IMR-90 (cell line): ENCODE data around the gene SENP5. TPM values are rescaled to one million over a fixed set of nuclear protein-coding genes. Genes with fewer than 3 reads are reported as not detected.

Experiments used
- ATAC-seq: fragments of 200-7000 bp; cut with Tn5 transposase; 2 replicates; pipeline ENCODE4 v1.9.1; 2020; ENCODE audit warnings: low read depth, mild to moderate bottlenecking, moderate library complexity
- BruUV-seq: library from RNA; stranded (reverse); fragments of 400-500 nt; replicated peaks from 2 replicates; lab custom pipeline; 2021; lab: Mats Ljungman, UMichigan
- CTCF ChIA-PET: fragments of 300-600 bp; formaldehyde crosslinking; extraction: SDS; loops from one replicate; lab custom pipeline; 2021; ENCODE audit warnings: antibody characterized with exemption; lab: Yijun Ruan, JAX
- POLR2A ChIA-PET: fragments of 300-600 bp; sonication (Branson Sonifier 250); formaldehyde crosslinking; loops from one replicate; lab custom pipeline; 2022; ENCODE audit warnings: antibody characterized with exemption; ENCODE audit not compliant: unreplicated experiment; lab: Charles Lee
- DNase-seq: peaks from one replicate; pipeline ENCODE4 v3.0.0; 2013
- H2AFZ ChIP-seq: replicated peaks from 2 replicates; pipeline ENCODE3; 2013; ENCODE audit warnings: low read length, mild to moderate bottlenecking; ENCODE audit not compliant: poor library complexity
- H2AK5ac ChIP-seq: 2 replicates; pipeline ENCODE4 v1.6.1; 2013; ENCODE audit warnings: low read depth, low read length, inconsistent platforms
- H2AK9ac ChIP-seq: replicated peaks from 2 replicates; pipeline ENCODE3; 2013; ENCODE audit warnings: mild to moderate bottlenecking, low read depth, low read length, moderate library complexity; ENCODE audit not compliant: poor library complexity
- H2BK120ac ChIP-seq: 2 replicates; pipeline ENCODE4 v1.6.1; 2013; ENCODE audit warnings: low read depth, low read length, inconsistent platforms
- H2BK15ac ChIP-seq: 3 replicates; pipeline ENCODE4 v1.6.1; 2013; ENCODE audit warnings: low read depth, low read length, inconsistent platforms
- H2BK20ac ChIP-seq: 2 replicates; pipeline ENCODE4 v1.6.1; 2013; ENCODE audit warnings: low read depth, mild to moderate bottlenecking, inconsistent platforms, low read length, moderate library complexity
- H2BK5ac ChIP-seq: 2 replicates; pipeline ENCODE4 v1.6.1; 2013; ENCODE audit warnings: mild to moderate bottlenecking, low read depth, low read length, inconsistent platforms; ENCODE audit not compliant: poor library complexity, severe bottlenecking
- H3K14ac ChIP-seq: replicated peaks from 2 replicates; pipeline ENCODE4 v1.6.1; 2013; ENCODE audit warnings: low read depth, low read length, inconsistent platforms
- H3K18ac ChIP-seq: 2 replicates; pipeline ENCODE4 v1.6.1; 2013; ENCODE audit warnings: low read depth, low read length, control low read depth
- H3K23ac ChIP-seq: 2 replicates; pipeline ENCODE4 v1.6.1; 2013; ENCODE audit warnings: low read depth, low read length, inconsistent platforms
- H3K27ac ChIP-seq: 2 replicates; pipeline ENCODE4 v1.5.1; 2013; ENCODE audit warnings: mild to moderate bottlenecking, control low read depth, low read length; ENCODE audit not compliant: insufficient read depth
- H3K27me3 ChIP-seq: 2 replicates; pipeline ENCODE4 v1.6.1; 2013; ENCODE audit warnings: low read length; ENCODE audit not compliant: control insufficient read depth, insufficient read depth
- H3K36me3 ChIP-seq: 2 replicates; pipeline ENCODE4 v1.6.1; 2013; ENCODE audit warnings: low read length, mixed read lengths; ENCODE audit not compliant: control insufficient read depth, insufficient read depth
- H3K4ac ChIP-seq: 2 replicates; pipeline ENCODE4 v1.6.1; 2013; ENCODE audit warnings: low read depth, low read length, inconsistent platforms
- H3K4me1 ChIP-seq: 2 replicates; pipeline ENCODE4 v1.6.1; 2013; ENCODE audit warnings: low read length, mixed read lengths; ENCODE audit not compliant: control insufficient read depth, insufficient read depth
- H3K4me2 ChIP-seq: 2 replicates; pipeline ENCODE4 v1.6.1; 2013; ENCODE audit warnings: low read depth, mild to moderate bottlenecking, control low read depth, low read length, moderate library complexity
- H3K4me3 ChIP-seq: 2 replicates; pipeline ENCODE4 v1.5.1; 2013; ENCODE audit warnings: low read depth, mild to moderate bottlenecking, control low read depth, low read length, moderate library complexity; ENCODE audit not compliant: insufficient read depth
- H3K56ac ChIP-seq: 2 replicates; pipeline ENCODE4 v1.6.1; 2013; ENCODE audit warnings: low read length, inconsistent platforms; ENCODE audit not compliant: insufficient read depth; ENCODE audit errors: extremely low read depth
- H3K79me1 ChIP-seq, 2 experiments: 2 replicates each; pipeline ENCODE4 v1.6.1; 2013; ENCODE audit warnings: low read length in 2 of 2, inconsistent platforms in 1 of 2, low read depth in 1 of 2
- H3K9ac ChIP-seq: 2 replicates; pipeline ENCODE4 v1.6.1; 2013; ENCODE audit warnings: low read depth, low read length, control low read depth
- H3K9me1 ChIP-seq: 2 replicates; pipeline ENCODE4 v1.6.1; 2013; ENCODE audit warnings: low read length, inconsistent platforms; ENCODE audit not compliant: insufficient read depth
- H3K9me3 ChIP-seq: 2 replicates; pipeline ENCODE4 v1.6.1; 2013; ENCODE audit warnings: low read length; ENCODE audit not compliant: control insufficient read depth, insufficient read depth
- H4K20me1 ChIP-seq: 2 replicates; pipeline ENCODE4 v1.6.1; 2013; ENCODE audit warnings: low read length, inconsistent platforms; ENCODE audit not compliant: insufficient read depth
- H4K5ac ChIP-seq: 2 replicates; pipeline ENCODE4 v1.6.1; 2013; ENCODE audit warnings: mild to moderate bottlenecking, low read depth, low read length, control low read depth
- H4K8ac ChIP-seq, 2 experiments: 2 replicates each; pipeline ENCODE4 v1.6.1; 2013; ENCODE audit warnings: low read depth in 2 of 2, low read length in 2 of 2, control low read depth in 1 of 2, inconsistent platforms in 1 of 2
- H4K91ac ChIP-seq: 2 replicates; pipeline ENCODE4 v1.6.1; 2013; ENCODE audit warnings: low read depth, low read length, inconsistent platforms; ENCODE audit not compliant: insufficient read depth
- ELK1 ChIP-seq: fragments of 150-350 bp; IDR thresholded peaks from 2 replicates; pipeline ENCODE4 v1.6.1; 2016; ENCODE audit warnings: low read depth, mild to moderate bottlenecking, low read length, moderate library complexity, borderline replicate concordance
- MAZ ChIP-seq: IDR thresholded peaks from 2 replicates; pipeline ENCODE4 v1.6.1; 2012; ENCODE audit warnings: low read depth, mild to moderate bottlenecking, low read length, improper control_type of control experiment, moderate library complexity, borderline replicate concordance
- NFE2L2 ChIP-seq: fragments of 150-350 bp; IDR thresholded peaks from 2 replicates; pipeline ENCODE4 v1.6.1; 2016; ENCODE audit warnings: low read depth, mild to moderate bottlenecking, low read length
- RFX5 ChIP-seq: IDR thresholded peaks from 2 replicates; pipeline ENCODE4 v1.8.0; 2012; ENCODE audit warnings: low read depth, mild to moderate bottlenecking, low read length, moderate library complexity
- WGBS, 2 experiments: methylation state at CpG; one replicate each; pipeline versions ENCODE4 v1.1.5 to v1.1.7; 2013; ENCODE audit warnings: missing lambda C conversion rate in 2 of 2; ENCODE audit not compliant: insufficient read length in 1 of 2; ENCODE audit errors: extremely low coverage in 2 of 2; 5-methylcytosine and 5-hydroxymethylcytosine counted together
- dilution Hi-C: fragments of 300-500 bp; cut with HindIII; formaldehyde crosslinking; loops from one replicate; pipeline ENCODE4 v1.14.3; 2018; ENCODE audit warnings: low sequenced_read_pairs; ENCODE audit not compliant: unreplicated experiment
- in situ Hi-C: fragments of 300-500 bp; cut with MboI; formaldehyde crosslinking; loops from 3 replicates; pipeline ENCODE4 v1.14.3; 2019; ENCODE audit warnings: low sequenced_read_pairs, inconsistent platforms, mixed read lengths
- intact Hi-C: fragments of 100-400 bp; cut with micrococcal nuclease; formaldehyde crosslinking; loops from 2 replicates; pipeline ENCODE4 v1.10.0; 2022
- polyA plus RNA-seq, 3 experiments: library from polyadenylated mRNA; depleted of rRNA; stranded (reverse); fragments of >200 nt; gene quantifications; 2 replicates each; pipeline ENCODE4 v1.2.3, GENCODE V29; 2012; ENCODE audit warnings: low replicate concordance in 1 of 3
- total RNA-seq: library from RNA; depleted of rRNA; stranded (reverse); fragments of >200 nt; gene quantifications from 2 replicates; pipeline ENCODE4 v1.2.3, GENCODE V29; 2012

Gene SENP5
- total and polyA plus RNA-seq, 2 of the 4 experiments (the other 2 are of a cell fraction) = 7.4 to 44.4 TPM

GRCh38 chr3:196902296-196902695 is 34.6 kb downstream of the SENP5 start:
- no peaks in the 10 kb centered on the region for H3K9me3 ChIP-seq
- H2AFZ ChIP-seq = no peak overlapping the region
- 0 out of 2 replicates have a peak, but pooled peaks cover under 1% of the 10 kb centered on the region for H4K20me1 ChIP-seq
- no peak overlapping the region for H3K27ac ChIP-seq
- no peak overlapping the region for H3K4me3 ChIP-seq
- H3K14ac ChIP-seq = no peak overlapping the region
- H2BK120ac ChIP-seq = no peak overlapping the region
- no peak overlapping the region for H2BK20ac ChIP-seq
- 0 out of 2 replicates have a peak, but pooled peaks cover under 1% of the 10 kb centered on the region for H3K4me1 ChIP-seq
- no peak overlapping the region for H4K91ac ChIP-seq
- H3K9me1 ChIP-seq = no peaks in the 10 kb centered on the region; the same call in 1 of the 2 replicates
- ATAC-seq = no peak
- ChIA-PET POLR2A (no interaction called here), CTCF (no interaction called here)
- dilution Hi-C loops (no loop called here), intact Hi-C loops (no loop called here), in situ Hi-C loops (no loop called here)
- H3K27me3 ChIP-seq = no peaks in the 10 kb centered on the region
- no peak overlapping the region for H3K18ac ChIP-seq
- H4K5ac ChIP-seq = no peak overlapping the region
- no peak overlapping the region for H3K4me2 ChIP-seq
- no peak overlapping the region for H2BK5ac ChIP-seq
- no CpG with 5 or more reads among the region's 1 CpG for WGBS, 2 experiments
- H2AK9ac ChIP-seq = no peak overlapping the region
- no peak overlapping the region for H3K9ac ChIP-seq
- peaks cover 30% of the 10 kb centered on the region for H3K36me3 ChIP-seq
- H2BK15ac ChIP-seq = no peak overlapping the region
- TF ChIP-seq ELK1 (no peak), NFE2L2 (no peak), RFX5 (no peak), MAZ (no peak)
- H4K8ac ChIP-seq = no peak overlapping the region
- H3K56ac ChIP-seq = no peak overlapping the region
- no peak for DNase-seq
- no peak overlapping the region for H2AK5ac ChIP-seq
- H3K79me1 ChIP-seq = peaks cover 9 to 14% of the 10 kb centered on the region in 2 experiments; a peak in 3 of 4 replicates
- no peak overlapping the region for H3K4ac ChIP-seq
- no TSS peak for BruUV-seq
- no peak overlapping the region for H3K23ac ChIP-seq
